Astrocyte (in vitro differentiated cells and primary cell): ENCODE data around the gene SPON1.

Experiments
- CTCF ChIP-seq: IDR thresholded peaks from 2 replicates; pipeline ENCODE4 v1.5.1; 2011; ENCODE audit warnings: low read depth, mild to moderate bottlenecking, inconsistent platforms, low read length, moderate library complexity; ENCODE audit not compliant: insufficient read depth
- EZH2 ChIP-seq: IDR thresholded peaks from 2 replicates; pipeline ENCODE4 v1.6.1; 2012; ENCODE audit warnings: mild to moderate bottlenecking, low read length, inconsistent platforms; ENCODE audit not compliant: insufficient read depth

- TF ChIP-seq CTCF, result no peak
- TF ChIP-seq EZH2, result no peak
Observed at GRCh38 chr11:14061721-14062120, 99.2 kb downstream of the SPON1 start.
